ENCODE results near the gene RNGTT. TPM values are rescaled to one million over a fixed set of nuclear protein-coding genes. Genes with fewer than 3 reads are reported as not detected.

RNGTT gene
- total RNA-seq, 1 donor from 2014 or later = 18.2 TPM

GRCh38 chr6:88860310-88860709, 103.1 kb downstream of the RNGTT start:
- Histone ChIP-seq H3K4me1 (no peaks in the 10 kb centered on the region), H3K4me3 (no peak overlapping the region), H3K36me3 (no peaks in the 10 kb centered on the region), H3K27me3 (no peaks in the 10 kb centered on the region), H3K9me3 (no peaks in the 10 kb centered on the region), H3K27ac (no peak overlapping the region)
- intact Hi-C loops (cut with DNase I) = no loop called here
- no peak for DNase-seq (ENCODE audit: extremely low spot score in 2 of 2)
- TF ChIP-seq CTCF (IDR thresholded peaks at IDR 0.05) (no peak), POLR2A (IDR thresholded peaks at IDR 0.05) (no peak), POLR2AphosphoS5 (IDR thresholded peaks at IDR 0.05; ENCODE audit: insufficient read depth in 1 of 2, low read depth in 1 of 2) (no peak)

GRCh38 chr6:88858455-88858854, 105.0 kb downstream of the RNGTT start:
- TF ChIP-seq POLR2AphosphoS5 (IDR thresholded peaks at IDR 0.05; ENCODE audit: insufficient read depth in 1 of 2, low read depth in 1 of 2) (no peak), POLR2A (IDR thresholded peaks at IDR 0.05) (no peak), CTCF (IDR thresholded peaks at IDR 0.05) (no peak)
- Histone ChIP-seq H3K9me3 (no peaks in the 10 kb centered on the region), H3K27me3 (no peaks in the 10 kb centered on the region), H3K27ac (no peak overlapping the region), H3K36me3 (no peaks in the 10 kb centered on the region), H3K4me3 (no peak overlapping the region), H3K4me1 (no peaks in the 10 kb centered on the region)
- DNase-seq (ENCODE audit: extremely low spot score in 2 of 2) = no peak
- intact Hi-C loops (cut with DNase I) = no loop called here

- H3K4me3 ChIP-seq = no peak overlapping the region
These were observed 106.9 kb downstream of the RNGTT start for GRCh38 chr6:88856566-88856965.

GRCh38 chr6:88855541-88856147, 107.8 kb downstream of the RNGTT start:
- TF ChIP-seq POLR2A (IDR thresholded peaks at IDR 0.05) (no peak), POLR2AphosphoS5 (IDR thresholded peaks at IDR 0.05; ENCODE audit: insufficient read depth in 1 of 2, low read depth in 1 of 2) (no peak), CTCF (IDR thresholded peaks at IDR 0.05) (no peak)
- no peaks in the 10 kb centered on the region for H3K36me3 ChIP-seq
- H3K27me3 ChIP-seq = no peaks in the 10 kb centered on the region
- no peak overlapping the region for H3K4me3 ChIP-seq
- no peaks in the 10 kb centered on the region for H3K4me1 ChIP-seq
- H3K27ac ChIP-seq = no peak overlapping the region
- DNase-seq (ENCODE audit: extremely low spot score in 2 of 2) = no peak
- H3K9me3 ChIP-seq = no peaks in the 10 kb centered on the region
- intact Hi-C loops (cut with DNase I) = no loop called here

More at GRCh38 chr6:88856566-88856965, 106.9 kb downstream of the RNGTT start:
- intact Hi-C loops (cut with DNase I) = no loop called here
- Histone ChIP-seq H3K27ac (no peak overlapping the region), H3K36me3 (no peaks in the 10 kb centered on the region), H3K4me1 (no peaks in the 10 kb centered on the region), H3K27me3 (no peaks in the 10 kb centered on the region), H3K9me3 (no peaks in the 10 kb centered on the region)
- TF ChIP-seq CTCF (IDR thresholded peaks at IDR 0.05) = no peak
- TF ChIP-seq POLR2AphosphoS5 (IDR thresholded peaks at IDR 0.05; ENCODE audit: insufficient read depth in 1 of 2, low read depth in 1 of 2) = no peak
- no peak for TF ChIP-seq POLR2A (IDR thresholded peaks at IDR 0.05)
- no peak for DNase-seq (ENCODE audit: extremely low spot score in 2 of 2)

- Histone ChIP-seq H3K27ac (no peak overlapping the region), H3K4me1 (no peaks in the 10 kb centered on the region), H3K27me3 (no peaks in the 10 kb centered on the region), H3K4me3 (no peak overlapping the region), H3K9me3 (no peaks in the 10 kb centered on the region), H3K36me3 (no peaks in the 10 kb centered on the region)
- TF ChIP-seq POLR2AphosphoS5 (IDR thresholded peaks at IDR 0.05; ENCODE audit: insufficient read depth in 1 of 2, low read depth in 1 of 2) (no peak), POLR2A (IDR thresholded peaks at IDR 0.05) (no peak), CTCF (IDR thresholded peaks at IDR 0.05) (no peak)
- DNase-seq (ENCODE audit: extremely low spot score in 2 of 2) = no peak
- intact Hi-C loops (cut with DNase I) = no loop called here
These were observed 110.6 kb downstream of the RNGTT start for GRCh38 chr6:88852775-88853174.

Data from vagina (tissue), 2 donors.